NCI-H1417 treated with DMSO at 0.1 percent for 48 hours (cell line): ENCODE data around the gene CBFB.

ENCODE experiments used
- DNase-seq: peaks from one replicate; lab custom pipeline; 2025; lab: John Stamatoyannopoulos, UW

The CBFB gene

GRCh38 chr16:67129422-67129821, 100.5 kb downstream of the CBFB start:
- no peak for DNase-seq

- no peak for DNase-seq
Observed at GRCh38 chr16:67137605-67138004, 108.7 kb downstream of the CBFB start.

GRCh38 chr16:67141391-67141790, 112.4 kb downstream of the CBFB start:
- no peak for DNase-seq

GRCh38 chr16:67142342-67142741, 113.4 kb downstream of the CBFB start:
- no peak for DNase-seq

GRCh38 chr16:67144943-67145342, 116.0 kb downstream of the CBFB start:
- no peak for DNase-seq

- DNase-seq: no peak
Observed at GRCh38 chr16:67145746-67146145, 116.8 kb downstream of the CBFB start.

- no peak for DNase-seq
Observed at GRCh38 chr16:67146523-67147357, 117.8 kb downstream of the CBFB start.

GRCh38 chr16:67147437-67148140, 118.6 kb downstream of the CBFB start:
- DNase-seq: no peak

GRCh38 chr16:67148221-67148620, 119.3 kb downstream of the CBFB start:
- no peak for DNase-seq

GRCh38 chr16:67148656-67149275, 119.8 kb downstream of the CBFB start:
- DNase-seq: no peak

GRCh38 chr16:67149276-67150046, 120.5 kb downstream of the CBFB start:
- no peak for DNase-seq

- no peak for DNase-seq
Observed at GRCh38 chr16:67150047-67150832, 121.3 kb downstream of the CBFB start.
